Raji (cell line): ENCODE data around the gene HTR2A.

ENCODE experiments used
- POLR2A ChIP-seq: IDR thresholded peaks from 2 replicates; pipeline ENCODE4 v1.6.1; 2011; ENCODE audit warnings: low read depth, low read length, control low read depth; ENCODE audit not compliant: insufficient read depth

HTR2A gene

GRCh38 chr13:46801858-46802257 lies 95.0 kb downstream of the HTR2A start:
- TF ChIP-seq POLR2A: no peak

- TF ChIP-seq POLR2A: no peak
Measured at GRCh38 chr13:46799139-46799538, 97.7 kb downstream of the HTR2A start.

GRCh38 chr13:46797501-46798237 lies 99.2 kb downstream of the HTR2A start:
- no peak for TF ChIP-seq POLR2A

- peak; percentile 54 for TF ChIP-seq POLR2A
Measured at GRCh38 chr13:46796515-46797474, 100.1 kb downstream of the HTR2A start, which contains the start of gene ESD. Gene ESD (minus strand): TSS chr13:46797161. CDS start chr13:46791413, 5,748 bp downstream.

DNA sequence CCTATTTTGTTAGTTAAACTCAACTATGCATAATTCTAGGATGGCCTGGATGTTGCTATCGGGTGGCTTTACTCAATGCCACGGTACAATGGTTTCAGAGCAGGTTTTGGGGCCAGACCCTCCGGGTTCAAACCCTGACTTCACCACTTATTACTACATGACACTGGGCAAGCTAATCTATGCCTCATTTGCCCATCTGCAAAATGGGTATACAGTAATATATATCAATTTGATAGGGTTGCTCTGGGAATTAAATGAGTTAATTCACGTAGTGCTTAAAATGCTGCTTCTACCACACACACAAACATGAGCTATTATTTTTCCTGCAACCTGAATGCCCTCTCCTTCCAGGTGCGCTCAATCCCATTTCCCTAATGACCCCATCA lies 100.7 kb downstream of the HTR2A start:
- no peak for TF ChIP-seq POLR2A

DNA sequence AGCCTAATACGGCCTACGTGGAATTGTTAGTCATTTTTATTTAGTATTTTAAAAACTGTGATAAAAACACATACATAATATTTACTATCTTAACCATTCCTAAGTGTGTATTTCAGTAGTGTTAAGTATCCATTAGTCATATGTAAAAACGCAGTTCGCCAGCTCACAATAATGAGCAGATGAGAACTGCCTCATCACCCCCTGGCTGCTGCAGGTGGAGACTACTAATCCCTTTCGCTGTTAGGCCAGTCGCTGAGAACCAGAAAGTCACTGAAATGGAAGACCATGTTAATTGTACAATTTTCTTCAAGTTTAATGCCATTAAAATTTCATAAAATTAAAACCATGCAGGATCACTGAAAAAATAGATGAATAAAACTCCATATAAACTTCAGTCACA lies 101.5 kb downstream of the HTR2A start:
- no peak for TF ChIP-seq POLR2A

DNA sequence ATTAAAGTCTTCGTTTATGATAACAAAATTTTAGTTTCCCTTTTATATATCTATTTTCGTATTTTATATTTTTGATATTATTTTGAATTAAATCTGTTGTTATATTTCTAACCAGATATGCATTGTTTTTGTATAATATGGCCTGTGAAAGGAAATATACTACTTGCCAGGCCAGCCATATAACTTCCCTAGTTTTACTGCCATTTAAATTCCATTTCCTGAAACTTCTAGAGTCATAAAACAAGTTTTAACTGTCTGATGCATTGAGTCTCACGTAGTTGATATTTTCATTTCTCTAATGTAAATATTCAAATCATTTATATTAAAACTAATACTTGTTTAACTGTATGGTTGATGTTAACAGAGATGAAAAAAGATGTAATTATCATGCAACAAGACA lies 113.3 kb downstream of the HTR2A start:
- TF ChIP-seq POLR2A: no peak

- TF ChIP-seq POLR2A: no peak
Measured at GRCh38 chr13:46782691-46783090, 114.2 kb downstream of the HTR2A start.

- no peak for TF ChIP-seq POLR2A
Measured at GRCh38 chr13:46782066-46782465, 114.8 kb downstream of the HTR2A start.
